UCSD-AML1 (cell line): ENCODE measurements around the gene CD7.

Source experiments
- DNase-seq: peaks from one replicate; lab custom pipeline; 2025; ENCODE audit not compliant: unreplicated experiment; lab: John Stamatoyannopoulos, UW

CD7 gene

GRCh38 chr17:82281502-82282238 is 35.7 kb downstream of the CD7 start:
- DNase-seq: no peak

GRCh38 chr17:82281076-82281475 is 36.3 kb downstream of the CD7 start:
- no peak for DNase-seq

GRCh38 chr17:82280537-82280936 is 36.9 kb downstream of the CD7 start:
- DNase-seq: no peak

GRCh38 chr17:82278786-82279391 is 38.5 kb downstream of the CD7 start:
- DNase-seq: no peak

GRCh38 chr17:82278308-82278707 is 39.1 kb downstream of the CD7 start:
- DNase-seq: no peak

GRCh38 chr17:82277851-82278250 is 39.6 kb downstream of the CD7 start:
- no peak for DNase-seq

- DNase-seq: no peak
These were observed 40.5 kb downstream of the CD7 start for GRCh38 chr17:82276938-82277337.

GRCh38 chr17:82275326-82275725 is 42.1 kb downstream of the CD7 start:
- DNase-seq: no peak

GRCh38 chr17:82274134-82275020 is 43.0 kb downstream of the CD7 start:
- no peak for DNase-seq

- DNase-seq: peak; percentile 90
These were observed 43.9 kb downstream of the CD7 start, which contains the start of gene CSNK1D for GRCh38 chr17:82273327-82274133. Gene CSNK1D, minus strand, starts transcription at chr17:82273700. Its CDS starts 319 bp downstream, at chr17:82273381.

GRCh38 chr17:82272495-82273326 is 44.7 kb downstream of the CD7 start:
- DNase-seq: peak; percentile 61

GRCh38 chr17:82271401-82271800 is 46.0 kb downstream of the CD7 start:
- no peak for DNase-seq

- DNase-seq: no peak
These were observed 46.8 kb downstream of the CD7 start for GRCh38 chr17:82270651-82271050.

- DNase-seq: no peak
These were observed 47.4 kb downstream of the CD7 start for GRCh38 chr17:82269882-82270500.

- DNase-seq: no peak
These were observed 48.1 kb downstream of the CD7 start for GRCh38 chr17:82269138-82269881.

GRCh38 chr17:82267575-82268379 is 49.6 kb downstream of the CD7 start:
- DNase-seq: no peak

- no peak for DNase-seq
These were observed 51.3 kb downstream of the CD7 start for GRCh38 chr17:82266142-82266541.
